Measurements from ENCODE around the gene HDAC10.
A peak's percentile ranks its signal among the peaks of the same experiment; 100 is the strongest.

The HDAC10 gene

DNA sequence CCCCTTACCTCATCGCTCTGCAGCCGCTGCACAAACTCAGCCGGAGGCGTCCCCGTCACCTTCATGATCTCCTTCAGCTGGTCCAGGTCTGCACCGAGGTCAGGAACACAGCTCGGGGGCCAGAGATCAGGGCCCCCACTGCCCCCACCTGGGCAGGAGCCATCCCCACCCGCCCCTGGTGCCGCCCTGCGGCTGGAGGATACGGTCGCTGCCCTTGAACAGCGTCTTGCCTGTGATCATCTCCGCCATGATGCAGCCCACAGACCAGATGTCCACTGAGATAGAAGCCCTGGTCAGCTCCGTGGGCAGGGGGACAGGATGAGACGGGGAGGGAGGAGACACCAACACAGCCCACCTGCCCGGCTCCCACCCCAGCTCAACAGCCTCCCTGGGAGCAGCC is 4.5 kb upstream of the HDAC10 start:
- DNase-seq (ENCODE audit: low read depth in 1 of 2, low spot score in 1 of 2), result no peak
- no peak for TF ChIP-seq JUND (IDR thresholded peaks at IDR 0.05; ENCODE audit: low read depth)
- in situ Hi-C loops (cut with HindIII; ENCODE audit: low pct_unique_long_range_greater_than_20kb, low sequenced_read_pairs), result no loop called here

GRCh38 chr22:50255099-50255498 is 4.0 kb upstream of the HDAC10 start:
- in situ Hi-C loops (cut with HindIII; ENCODE audit: low pct_unique_long_range_greater_than_20kb, low sequenced_read_pairs), result no loop called here
- no peak for TF ChIP-seq JUND (IDR thresholded peaks at IDR 0.05; ENCODE audit: low read depth)
- DNase-seq (ENCODE audit: low read depth in 1 of 2, low spot score in 1 of 2), result no peak

DNA sequence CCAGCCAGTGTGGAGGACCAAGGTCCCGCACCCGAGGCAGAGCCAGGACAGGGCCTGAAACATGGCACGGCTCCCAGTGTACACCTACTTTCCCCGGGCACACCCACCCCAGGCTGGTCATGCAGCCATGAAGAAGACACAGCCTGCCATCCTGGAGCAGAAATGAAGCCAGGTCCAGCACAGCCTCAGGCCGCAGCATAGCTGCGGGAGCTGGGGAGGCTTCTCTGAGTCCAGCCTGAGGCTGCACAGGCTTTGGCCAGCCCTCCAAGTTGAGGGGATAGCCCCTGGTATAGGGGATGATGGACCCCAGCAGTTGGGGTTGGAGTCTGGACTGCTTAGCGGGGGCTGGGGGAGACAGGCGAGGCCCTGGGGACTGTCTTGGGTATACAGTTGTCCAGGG is 2.9 kb upstream of the HDAC10 start:
- no peak for TF ChIP-seq JUND (IDR thresholded peaks at IDR 0.05; ENCODE audit: low read depth)
- no peak for DNase-seq (ENCODE audit: low read depth in 1 of 2, low spot score in 1 of 2)
- in situ Hi-C loops (cut with HindIII; ENCODE audit: low pct_unique_long_range_greater_than_20kb, low sequenced_read_pairs), result no loop called here

DNA sequence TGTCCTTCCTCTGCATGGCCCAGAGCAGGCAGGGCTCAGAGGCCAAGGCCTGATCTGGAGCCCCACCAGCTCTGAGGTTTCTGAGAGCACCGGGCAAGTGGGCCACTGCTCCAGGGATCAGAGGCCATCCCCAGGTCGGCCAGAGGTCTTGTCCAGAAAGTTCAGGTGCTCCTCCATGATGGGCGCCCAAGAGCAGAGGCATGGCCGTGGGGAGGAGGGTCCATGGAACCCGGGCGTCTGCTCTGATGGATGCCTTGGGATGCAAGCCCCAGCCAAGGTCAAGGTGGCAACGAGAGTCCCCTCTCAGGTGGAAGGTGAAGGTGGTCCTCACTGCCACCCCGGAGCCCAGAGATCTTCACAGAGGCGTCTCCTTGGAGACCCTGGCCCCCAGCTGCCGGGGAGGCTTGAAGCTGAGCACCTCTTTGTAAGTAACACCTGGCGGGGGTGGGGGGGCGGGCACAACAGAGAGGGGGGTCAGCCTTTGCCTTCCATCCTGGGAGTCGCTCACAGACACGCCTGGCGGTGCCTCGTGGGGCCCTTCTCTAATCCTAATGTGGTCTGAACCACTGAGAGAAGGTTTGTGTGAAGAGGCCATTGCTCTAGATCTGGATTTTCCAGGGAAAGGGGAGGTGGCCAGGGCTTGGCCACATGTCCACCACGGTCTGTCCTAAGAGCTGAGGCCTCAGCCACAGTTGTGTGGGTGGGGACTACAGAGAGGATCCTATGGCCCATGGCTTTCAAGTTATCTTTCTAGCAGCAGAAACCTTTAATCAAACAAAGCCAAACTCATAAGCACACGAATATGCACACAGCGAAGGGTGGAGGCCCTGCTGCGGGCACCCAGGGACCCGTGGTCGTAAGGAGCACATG is 2.2 kb upstream of the HDAC10 start:
- no peak for TF ChIP-seq JUND (IDR thresholded peaks at IDR 0.05; ENCODE audit: low read depth)
- DNase-seq (ENCODE audit: low read depth in 1 of 2, low spot score in 1 of 2), result no peak
- in situ Hi-C loops (cut with HindIII; ENCODE audit: low pct_unique_long_range_greater_than_20kb, low sequenced_read_pairs), result no loop called here

GRCh38 chr22:50252082-50253045 is 1.3 kb upstream of the HDAC10 start:
- in situ Hi-C loops (cut with HindIII; ENCODE audit: low pct_unique_long_range_greater_than_20kb, low sequenced_read_pairs), result no loop called here
- DNase-seq (ENCODE audit: low read depth in 1 of 2, low spot score in 1 of 2), result peak; percentile 65 to 71

GRCh38 chr22:50251477-50252081 is 514 bp upstream of the HDAC10 start:
- in situ Hi-C loops (cut with HindIII; ENCODE audit: low pct_unique_long_range_greater_than_20kb, low sequenced_read_pairs), result no loop called here
- TF ChIP-seq JUND (IDR thresholded peaks at IDR 0.05; ENCODE audit: low read depth), result no peak
- DNase-seq (ENCODE audit: low read depth in 1 of 2, low spot score in 1 of 2), result no peak

More at GRCh38 chr22:50252082-50253045, 1.3 kb upstream of the HDAC10 start:
- no peak for TF ChIP-seq JUND (IDR thresholded peaks at IDR 0.05; ENCODE audit: low read depth)

GRCh38 chr22:50250249-50250554 is 863 bp downstream of the HDAC10 start:
- no peak for TF ChIP-seq JUND (IDR thresholded peaks at IDR 0.05; ENCODE audit: low read depth)
- no peak for DNase-seq (ENCODE audit: low read depth in 1 of 2, low spot score in 1 of 2)
- in situ Hi-C loops (cut with HindIII; ENCODE audit: low pct_unique_long_range_greater_than_20kb, low sequenced_read_pairs), result no loop called here

DNA sequence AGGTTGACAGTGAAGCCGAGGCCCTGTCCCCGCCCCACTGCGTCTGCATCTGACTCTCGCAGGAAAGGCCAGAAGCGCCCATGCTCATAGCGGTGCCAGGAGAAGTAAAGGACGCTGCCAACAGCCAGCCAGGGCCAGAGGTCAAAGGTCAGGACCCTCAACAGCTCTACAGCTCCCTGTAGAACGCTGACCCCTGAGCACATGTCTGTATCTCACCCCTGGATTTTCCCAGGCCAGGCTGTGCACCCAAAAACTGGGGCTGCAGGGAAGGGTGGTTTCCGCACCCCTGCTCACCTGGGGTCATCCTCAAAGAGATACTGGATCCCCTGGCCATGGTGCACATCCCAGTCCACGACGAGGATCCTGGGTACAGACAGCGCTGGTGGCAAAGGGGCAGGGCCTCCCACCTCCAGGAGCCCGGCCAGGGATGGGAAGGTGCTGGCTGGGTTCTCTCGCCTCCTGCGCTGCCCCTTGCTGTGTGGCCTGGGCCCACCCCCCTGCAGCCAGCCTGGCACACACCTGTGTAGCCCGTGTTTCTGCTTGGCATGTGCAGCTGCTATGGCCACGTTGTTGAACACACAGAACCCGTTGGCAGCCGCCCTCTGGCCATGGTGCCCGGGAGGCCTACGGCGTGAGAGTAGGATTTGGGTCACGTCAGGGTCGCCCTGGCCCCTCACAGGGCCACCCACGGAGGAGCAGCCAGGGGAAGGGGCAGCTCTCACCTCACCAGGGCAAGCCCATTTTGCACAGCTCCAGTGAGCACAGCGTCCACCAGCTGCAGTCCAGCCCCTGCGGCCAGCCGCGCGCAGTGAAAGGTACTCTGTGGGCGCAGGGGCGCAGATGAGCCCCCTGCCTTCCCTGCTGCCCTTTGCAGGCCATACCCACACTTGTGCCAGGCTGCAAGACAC is 1.5 kb downstream of the HDAC10 start:
- no peak for TF ChIP-seq JUND (IDR thresholded peaks at IDR 0.05; ENCODE audit: low read depth)
- in situ Hi-C loops (cut with HindIII; ENCODE audit: low pct_unique_long_range_greater_than_20kb, low sequenced_read_pairs), result no loop called here
- DNase-seq (ENCODE audit: low read depth in 1 of 2, low spot score in 1 of 2), result no peak

GRCh38 chr22:50248196-50249081 is 2.6 kb downstream of the HDAC10 start:
- no peak for TF ChIP-seq JUND (IDR thresholded peaks at IDR 0.05; ENCODE audit: low read depth)
- DNase-seq (ENCODE audit: low read depth in 1 of 2, low spot score in 1 of 2), result no peak
- in situ Hi-C loops (cut with HindIII; ENCODE audit: low pct_unique_long_range_greater_than_20kb, low sequenced_read_pairs), result no loop called here

- no peak for TF ChIP-seq JUND (IDR thresholded peaks at IDR 0.05; ENCODE audit: low read depth)
- no peak for DNase-seq (ENCODE audit: low read depth in 1 of 2, low spot score in 1 of 2)
- in situ Hi-C loops (cut with HindIII; ENCODE audit: low pct_unique_long_range_greater_than_20kb, low sequenced_read_pairs), result no loop called here
These were observed 3.3 kb downstream of the HDAC10 start for GRCh38 chr22:50247748-50248147.

Measured in T47D (cell line).